ENCODE results near the gene APAF1.

DNA sequence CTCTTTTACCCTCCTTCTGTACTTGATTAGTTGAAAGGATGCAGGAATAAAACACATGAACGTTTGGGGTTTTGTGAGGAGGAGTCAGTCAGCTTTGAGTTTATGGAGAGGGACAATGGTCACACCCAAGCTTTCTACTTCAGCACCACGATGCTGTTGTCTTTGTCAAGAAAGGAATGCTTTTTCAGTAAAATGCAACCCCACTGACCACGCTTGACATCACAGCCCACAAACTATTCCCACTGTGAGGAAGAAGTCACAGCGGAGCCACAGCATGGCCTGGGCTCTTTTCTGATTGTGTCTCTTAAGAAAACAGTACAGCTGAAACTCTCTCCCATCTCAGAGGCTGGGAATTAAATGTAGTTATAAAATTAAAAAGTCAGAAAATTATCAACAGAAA is 135.2 kb downstream of the APAF1 start:
- TF ChIP-seq, protein P1, sequence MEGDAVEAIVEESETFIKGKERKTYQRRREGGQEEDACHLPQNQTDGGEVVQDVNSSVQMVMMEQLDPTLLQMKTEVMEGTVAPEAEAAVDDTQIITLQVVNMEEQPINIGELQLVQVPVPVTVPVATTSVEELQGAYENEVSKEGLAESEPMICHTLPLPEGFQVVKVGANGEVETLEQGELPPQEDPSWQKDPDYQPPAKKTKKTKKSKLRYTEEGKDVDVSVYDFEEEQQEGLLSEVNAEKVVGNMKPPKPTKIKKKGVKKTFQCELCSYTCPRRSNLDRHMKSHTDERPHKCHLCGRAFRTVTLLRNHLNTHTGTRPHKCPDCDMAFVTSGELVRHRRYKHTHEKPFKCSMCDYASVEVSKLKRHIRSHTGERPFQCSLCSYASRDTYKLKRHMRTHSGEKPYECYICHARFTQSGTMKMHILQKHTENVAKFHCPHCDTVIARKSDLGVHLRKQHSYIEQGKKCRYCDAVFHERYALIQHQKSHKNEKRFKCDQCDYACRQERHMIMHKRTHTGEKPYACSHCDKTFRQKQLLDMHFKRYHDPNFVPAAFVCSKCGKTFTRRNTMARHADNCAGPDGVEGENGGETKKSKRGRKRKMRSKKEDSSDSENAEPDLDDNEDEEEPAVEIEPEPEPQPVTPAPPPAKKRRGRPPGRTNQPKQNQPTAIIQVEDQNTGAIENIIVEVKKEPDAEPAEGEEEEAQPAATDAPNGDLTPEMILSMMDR (IDR thresholded peaks at IDR 0.05; ENCODE audit: insufficient read depth, low read depth, low read length), result no peak
- no peak for TF ChIP-seq EZH2 (IDR thresholded peaks at IDR 0.05; ENCODE audit: insufficient read depth, low read length)

All from astrocyte (in vitro differentiated cells and primary cell).